ENCODE results near the gene ATG4C.

DNA sequence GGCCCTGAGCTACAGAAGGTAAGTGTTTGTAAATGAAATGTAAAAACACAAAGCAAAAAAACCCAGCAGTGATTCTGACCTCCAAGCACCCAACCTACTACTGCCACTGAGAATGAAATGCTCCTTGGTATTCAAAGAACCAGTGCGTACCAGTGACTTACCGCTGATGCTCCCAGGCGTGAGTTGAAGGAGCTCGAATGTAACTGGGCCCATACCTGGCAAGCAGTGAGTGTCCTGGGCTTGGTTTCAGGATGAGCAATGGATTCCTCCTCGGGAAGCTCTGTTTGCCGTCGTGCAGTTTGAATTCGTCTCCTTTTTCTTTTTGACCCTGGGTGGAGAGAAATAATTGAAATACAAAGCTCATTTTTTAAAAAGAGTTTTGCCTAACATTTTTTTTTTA is 121.9 kb downstream of the ATG4C start:
- TF ChIP-seq RCOR1 (IDR thresholded peaks at IDR 0.05; ENCODE audit: low read depth, low read length) (no peak), CHD2 (IDR thresholded peaks at IDR 0.05; ENCODE audit: low read length, partially characterized antibody) (no peak), KDM1A (IDR thresholded peaks at IDR 0.05; ENCODE audit: low read depth) (no peak), CEBPB (IDR thresholded peaks at IDR 0.05) (no peak), JUN (IDR thresholded peaks at IDR 0.05) (no peak)
- TF ChIP-seq, protein P1, sequence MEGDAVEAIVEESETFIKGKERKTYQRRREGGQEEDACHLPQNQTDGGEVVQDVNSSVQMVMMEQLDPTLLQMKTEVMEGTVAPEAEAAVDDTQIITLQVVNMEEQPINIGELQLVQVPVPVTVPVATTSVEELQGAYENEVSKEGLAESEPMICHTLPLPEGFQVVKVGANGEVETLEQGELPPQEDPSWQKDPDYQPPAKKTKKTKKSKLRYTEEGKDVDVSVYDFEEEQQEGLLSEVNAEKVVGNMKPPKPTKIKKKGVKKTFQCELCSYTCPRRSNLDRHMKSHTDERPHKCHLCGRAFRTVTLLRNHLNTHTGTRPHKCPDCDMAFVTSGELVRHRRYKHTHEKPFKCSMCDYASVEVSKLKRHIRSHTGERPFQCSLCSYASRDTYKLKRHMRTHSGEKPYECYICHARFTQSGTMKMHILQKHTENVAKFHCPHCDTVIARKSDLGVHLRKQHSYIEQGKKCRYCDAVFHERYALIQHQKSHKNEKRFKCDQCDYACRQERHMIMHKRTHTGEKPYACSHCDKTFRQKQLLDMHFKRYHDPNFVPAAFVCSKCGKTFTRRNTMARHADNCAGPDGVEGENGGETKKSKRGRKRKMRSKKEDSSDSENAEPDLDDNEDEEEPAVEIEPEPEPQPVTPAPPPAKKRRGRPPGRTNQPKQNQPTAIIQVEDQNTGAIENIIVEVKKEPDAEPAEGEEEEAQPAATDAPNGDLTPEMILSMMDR (IDR thresholded peaks at IDR 0.05): no peak
- TF ChIP-seq, protein P2, sequence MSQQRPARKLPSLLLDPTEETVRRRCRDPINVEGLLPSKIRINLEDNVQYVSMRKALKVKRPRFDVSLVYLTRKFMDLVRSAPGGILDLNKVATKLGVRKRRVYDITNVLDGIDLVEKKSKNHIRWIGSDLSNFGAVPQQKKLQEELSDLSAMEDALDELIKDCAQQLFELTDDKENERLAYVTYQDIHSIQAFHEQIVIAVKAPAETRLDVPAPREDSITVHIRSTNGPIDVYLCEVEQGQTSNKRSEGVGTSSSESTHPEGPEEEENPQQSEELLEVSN (IDR thresholded peaks at IDR 0.05; ENCODE audit: borderline replicate concordance, low read depth): no peak
- TF ChIP-seq, protein P3, sequence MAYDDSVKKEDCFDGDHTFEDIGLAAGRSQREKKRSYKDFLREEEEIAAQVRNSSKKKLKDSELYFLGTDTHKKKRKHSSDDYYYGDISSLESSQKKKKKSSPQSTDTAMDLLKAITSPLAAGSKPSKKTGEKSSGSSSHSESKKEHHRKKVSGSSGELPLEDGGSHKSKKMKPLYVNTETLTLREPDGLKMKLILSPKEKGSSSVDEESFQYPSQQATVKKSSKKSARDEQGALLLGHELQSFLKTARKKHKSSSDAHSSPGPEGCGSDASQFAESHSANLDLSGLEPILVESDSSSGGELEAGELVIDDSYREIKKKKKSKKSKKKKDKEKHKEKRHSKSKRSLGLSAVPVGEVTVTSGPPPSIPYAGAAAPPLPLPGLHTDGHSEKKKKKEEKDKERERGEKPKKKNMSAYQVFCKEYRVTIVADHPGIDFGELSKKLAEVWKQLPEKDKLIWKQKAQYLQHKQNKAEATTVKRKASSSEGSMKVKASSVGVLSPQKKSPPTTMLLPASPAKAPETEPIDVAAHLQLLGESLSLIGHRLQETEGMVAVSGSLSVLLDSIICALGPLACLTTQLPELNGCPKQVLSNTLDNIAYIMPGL (CRISPR knock-in tag; IDR thresholded peaks at IDR 0.05; ENCODE audit: borderline replicate concordance): no peak
- TF ChIP-seq, protein P4, sequence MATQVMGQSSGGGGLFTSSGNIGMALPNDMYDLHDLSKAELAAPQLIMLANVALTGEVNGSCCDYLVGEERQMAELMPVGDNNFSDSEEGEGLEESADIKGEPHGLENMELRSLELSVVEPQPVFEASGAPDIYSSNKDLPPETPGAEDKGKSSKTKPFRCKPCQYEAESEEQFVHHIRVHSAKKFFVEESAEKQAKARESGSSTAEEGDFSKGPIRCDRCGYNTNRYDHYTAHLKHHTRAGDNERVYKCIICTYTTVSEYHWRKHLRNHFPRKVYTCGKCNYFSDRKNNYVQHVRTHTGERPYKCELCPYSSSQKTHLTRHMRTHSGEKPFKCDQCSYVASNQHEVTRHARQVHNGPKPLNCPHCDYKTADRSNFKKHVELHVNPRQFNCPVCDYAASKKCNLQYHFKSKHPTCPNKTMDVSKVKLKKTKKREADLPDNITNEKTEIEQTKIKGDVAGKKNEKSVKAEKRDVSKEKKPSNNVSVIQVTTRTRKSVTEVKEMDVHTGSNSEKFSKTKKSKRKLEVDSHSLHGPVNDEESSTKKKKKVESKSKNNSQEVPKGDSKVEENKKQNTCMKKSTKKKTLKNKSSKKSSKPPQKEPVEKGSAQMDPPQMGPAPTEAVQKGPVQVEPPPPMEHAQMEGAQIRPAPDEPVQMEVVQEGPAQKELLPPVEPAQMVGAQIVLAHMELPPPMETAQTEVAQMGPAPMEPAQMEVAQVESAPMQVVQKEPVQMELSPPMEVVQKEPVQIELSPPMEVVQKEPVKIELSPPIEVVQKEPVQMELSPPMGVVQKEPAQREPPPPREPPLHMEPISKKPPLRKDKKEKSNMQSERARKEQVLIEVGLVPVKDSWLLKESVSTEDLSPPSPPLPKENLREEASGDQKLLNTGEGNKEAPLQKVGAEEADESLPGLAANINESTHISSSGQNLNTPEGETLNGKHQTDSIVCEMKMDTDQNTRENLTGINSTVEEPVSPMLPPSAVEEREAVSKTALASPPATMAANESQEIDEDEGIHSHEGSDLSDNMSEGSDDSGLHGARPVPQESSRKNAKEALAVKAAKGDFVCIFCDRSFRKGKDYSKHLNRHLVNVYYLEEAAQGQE (IDR thresholded peaks at IDR 0.05): no peak
- TF ChIP-seq, protein P5, sequence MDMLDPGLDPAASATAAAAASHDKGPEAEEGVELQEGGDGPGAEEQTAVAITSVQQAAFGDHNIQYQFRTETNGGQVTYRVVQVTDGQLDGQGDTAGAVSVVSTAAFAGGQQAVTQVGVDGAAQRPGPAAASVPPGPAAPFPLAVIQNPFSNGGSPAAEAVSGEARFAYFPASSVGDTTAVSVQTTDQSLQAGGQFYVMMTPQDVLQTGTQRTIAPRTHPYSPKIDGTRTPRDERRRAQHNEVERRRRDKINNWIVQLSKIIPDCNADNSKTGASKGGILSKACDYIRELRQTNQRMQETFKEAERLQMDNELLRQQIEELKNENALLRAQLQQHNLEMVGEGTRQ (IDR thresholded peaks at IDR 0.05): no peak
